OCI-LY3 (cell line): ENCODE results near the gene PLXNB3.
"Not testable (repeated sequence)": the region's sequence is repeated elsewhere in the genome, so short reads cannot be mapped to it uniquely, and the experiment has no call there.

Experiments used
- H2AFZ ChIP-seq: fragments of 200-600, 300-600 bp; shearing (Covaris generic); 2 replicates; pipeline ENCODE4 v1.6.0; 2014; ENCODE audit warnings: antibody characterized with exemption, low read depth, low read length
- H3K27ac ChIP-seq: fragments of 200-600, 300-600 bp; sonication (generic); 2 replicates; pipeline ENCODE4 v1.5.1; 2014; ENCODE audit warnings: mild to moderate bottlenecking, low read length, moderate library complexity, mixed read lengths
- H3K27me3 ChIP-seq: fragments of 200-600, 300-600 bp; sonication (generic); 2 replicates; pipeline ENCODE4 v1.6.1; 2014; ENCODE audit warnings: low read depth, low read length, mixed read lengths
- H3K36me3 ChIP-seq: fragments of 200-600, 300-600 bp; sonication (generic); replicated peaks from 2 replicates; pipeline ENCODE3; 2014; ENCODE audit warnings: low read depth, low read length, mixed read lengths
- H3K4me1 ChIP-seq: fragments of 300-600, 200-600 bp; sonication (generic); 2 replicates; pipeline ENCODE4 v1.6.1; 2014; ENCODE audit warnings: low read length, mixed read lengths
- H3K4me2 ChIP-seq: fragments of 200-600, 300-600 bp; sonication (generic); 2 replicates; pipeline ENCODE4 v1.6.1; 2014; ENCODE audit warnings: low read length, mixed read lengths
- H3K4me3 ChIP-seq: fragments of 300-600, 200-600 bp; sonication (generic); 2 replicates; pipeline ENCODE4 v1.5.1; 2014; ENCODE audit warnings: antibody characterized with exemption, mild to moderate bottlenecking, low read length, moderate library complexity
- H3K79me2 ChIP-seq: fragments of 300-600, 200-600 bp; shearing (Covaris generic); 2 replicates; pipeline ENCODE4 v1.6.1; 2014; ENCODE audit warnings: mild to moderate bottlenecking, low read length, mixed read lengths
- H3K9ac ChIP-seq: fragments of 300-600, 200-600 bp; shearing (Covaris generic); 2 replicates; pipeline ENCODE4 v1.6.0; 2014; ENCODE audit warnings: mild to moderate bottlenecking, low read length, moderate library complexity
- H3K9me3 ChIP-seq: fragments of 200-600, 300-600 bp; shearing (Covaris generic); 2 replicates; pipeline ENCODE4 v1.6.1; 2014; ENCODE audit warnings: low read length, mixed read lengths; ENCODE audit not compliant: insufficient read depth
- H4K20me1 ChIP-seq: fragments of 200-600, 300-600 bp; sonication (generic); 2 replicates; pipeline ENCODE4 v1.6.1; 2016; ENCODE audit warnings: low read length, mixed read lengths; ENCODE audit not compliant: insufficient read depth
- EZH2phosphoT487 ChIP-seq: fragments of 200-600 bp; shearing (Covaris generic); IDR thresholded peaks from 2 replicates; pipeline ENCODE4 v1.6.1; 2018; ENCODE audit warnings: antibody characterized with exemption, mixed run types, low read depth
- TF ChIP-seq, protein P1 (sequence below): fragments of 200-600, 300-600 bp; sonication (generic); IDR thresholded peaks from 2 replicates; pipeline ENCODE4 v1.5.1; 2014; ENCODE audit warnings: antibody characterized with exemption, low read length, low read depth

PLXNB3 gene

GRCh38 chrX:153728951-153729631 lies 35.0 kb upstream of the PLXNB3 start:
- H3K4me1 ChIP-seq = peaks cover 32% of the 10 kb centered on the region
- H3K79me2 ChIP-seq = peaks cover 28% of the 10 kb centered on the region
- H4K20me1 ChIP-seq = no peaks in the 10 kb centered on the region
- H3K9me3 ChIP-seq = no peaks in the 10 kb centered on the region
- no peak overlapping the region for H3K4me3 ChIP-seq
- H3K27me3 ChIP-seq = no peaks in the 10 kb centered on the region
- no peak for TF ChIP-seq EZH2phosphoT487
- TF ChIP-seq, protein P1, sequence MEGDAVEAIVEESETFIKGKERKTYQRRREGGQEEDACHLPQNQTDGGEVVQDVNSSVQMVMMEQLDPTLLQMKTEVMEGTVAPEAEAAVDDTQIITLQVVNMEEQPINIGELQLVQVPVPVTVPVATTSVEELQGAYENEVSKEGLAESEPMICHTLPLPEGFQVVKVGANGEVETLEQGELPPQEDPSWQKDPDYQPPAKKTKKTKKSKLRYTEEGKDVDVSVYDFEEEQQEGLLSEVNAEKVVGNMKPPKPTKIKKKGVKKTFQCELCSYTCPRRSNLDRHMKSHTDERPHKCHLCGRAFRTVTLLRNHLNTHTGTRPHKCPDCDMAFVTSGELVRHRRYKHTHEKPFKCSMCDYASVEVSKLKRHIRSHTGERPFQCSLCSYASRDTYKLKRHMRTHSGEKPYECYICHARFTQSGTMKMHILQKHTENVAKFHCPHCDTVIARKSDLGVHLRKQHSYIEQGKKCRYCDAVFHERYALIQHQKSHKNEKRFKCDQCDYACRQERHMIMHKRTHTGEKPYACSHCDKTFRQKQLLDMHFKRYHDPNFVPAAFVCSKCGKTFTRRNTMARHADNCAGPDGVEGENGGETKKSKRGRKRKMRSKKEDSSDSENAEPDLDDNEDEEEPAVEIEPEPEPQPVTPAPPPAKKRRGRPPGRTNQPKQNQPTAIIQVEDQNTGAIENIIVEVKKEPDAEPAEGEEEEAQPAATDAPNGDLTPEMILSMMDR = no peak
- no peak overlapping the region for H2AFZ ChIP-seq
- H3K36me3 ChIP-seq = peaks cover 23% of the 10 kb centered on the region
- no peak overlapping the region for H3K4me2 ChIP-seq
- H3K27ac ChIP-seq = no peak overlapping the region
- no peak overlapping the region for H3K9ac ChIP-seq

- H3K9ac ChIP-seq, H4K20me1 ChIP-seq, H3K4me3 ChIP-seq, H3K27ac ChIP-seq, H3K9me3 ChIP-seq, H3K4me2 ChIP-seq, H2AFZ ChIP-seq, H3K27me3 ChIP-seq: not testable (repeated sequence)
- Histone ChIP-seq H3K4me1 (peaks cover 34% of the 10 kb centered on the region), H3K79me2 (peaks cover 27% of the 10 kb centered on the region), H3K36me3 (peaks cover 26% of the 10 kb centered on the region)
These were observed 33.9 kb upstream of the PLXNB3 start for GRCh38 chrX:153730115-153730514.

GRCh38 chrX:153731117-153731844 lies 32.8 kb upstream of the PLXNB3 start:
- H3K27ac ChIP-seq = no peak overlapping the region
- 0 out of 2 replicates have a peak, but pooled peaks cover 2% of the 10 kb centered on the region for H4K20me1 ChIP-seq
- H3K4me2 ChIP-seq = no peak overlapping the region
- no peaks in the 10 kb centered on the region for H3K27me3 ChIP-seq
- H3K79me2 ChIP-seq = peaks cover 16% of the 10 kb centered on the region; the same call in 1 of the 2 replicates
- no peaks in the 10 kb centered on the region for H3K9me3 ChIP-seq
- TF ChIP-seq EZH2phosphoT487 = no peak
- TF ChIP-seq, protein P1 = no peak
- peaks cover 26% of the 10 kb centered on the region for H3K36me3 ChIP-seq
- no peak overlapping the region for H3K4me3 ChIP-seq
- H3K9ac ChIP-seq = no peak overlapping the region
- no peak overlapping the region for H2AFZ ChIP-seq
- H3K4me1 ChIP-seq = peaks cover 28% of the 10 kb centered on the region

DNA sequence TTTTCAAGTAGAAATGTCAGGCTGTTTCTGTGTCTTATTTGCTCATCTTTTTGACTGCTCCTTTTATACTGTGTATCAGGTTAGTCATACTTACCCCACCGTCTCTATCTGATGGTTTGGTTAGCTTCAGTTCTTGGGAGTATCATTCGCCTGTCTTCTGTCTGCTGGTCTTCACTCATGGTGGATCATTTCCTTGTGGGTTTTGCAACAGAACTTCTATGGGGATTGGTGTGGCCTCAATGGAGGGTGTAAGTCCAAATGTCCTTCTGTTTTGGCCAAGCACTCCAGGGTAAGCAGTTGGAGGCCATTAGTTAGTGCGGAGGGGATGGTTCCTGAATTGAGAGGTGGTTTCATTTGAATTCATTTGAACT lies 32.2 kb upstream of the PLXNB3 start:
- no peaks in the 10 kb centered on the region for H3K27me3 ChIP-seq
- H3K27ac ChIP-seq = no peak overlapping the region
- no peak overlapping the region for H3K9ac ChIP-seq
- H3K4me1 ChIP-seq = peaks cover 23% of the 10 kb centered on the region
- peaks cover 13% of the 10 kb centered on the region; the same call in 1 of the 2 replicates for H3K79me2 ChIP-seq
- no peaks in the 10 kb centered on the region for H3K9me3 ChIP-seq
- H2AFZ ChIP-seq = no peak overlapping the region
- TF ChIP-seq, protein P1 = no peak
- TF ChIP-seq EZH2phosphoT487 = no peak
- H4K20me1 ChIP-seq = 0 out of 2 replicates have a peak, but pooled peaks cover 2% of the 10 kb centered on the region
- H3K36me3 ChIP-seq = peaks cover 26% of the 10 kb centered on the region
- no peak overlapping the region for H3K4me2 ChIP-seq
- H3K4me3 ChIP-seq = no peak overlapping the region
